K562 (cell line): ENCODE data around the gene RAB40B. TPM values are rescaled to one million over a fixed set of nuclear protein-coding genes. Genes with fewer than 3 reads are reported as not detected.
A peak's percentile ranks its signal among the peaks of the same experiment; 100 is the strongest.

Experiments
- ATAC-seq: fragments of 200-7000 bp; cut with Tn5 transposase; 3 replicates; pipeline ENCODE4 v1.9.1; 2020; ENCODE audit warnings: moderate library complexity
- BruUV-seq: library from RNA; stranded (reverse); fragments of 400-500 nt; replicated peaks from 2 replicates; lab custom pipeline; 2021; lab: Mats Ljungman, UMichigan
- CTCF ChIA-PET: fragments of 300-600 bp; formaldehyde crosslinking; extraction: SDS; loops from one replicate; lab custom pipeline; 2021; ENCODE audit warnings: low intra/inter-chr PET ratio; lab: Yijun Ruan, JAX
- POLR2A ChIA-PET: fragments of 300-600, 350-650 bp; sonication (Branson Sonifier 250); formaldehyde crosslinking; extraction: SDS; loops from one replicate; lab custom pipeline; 2021; ENCODE audit warnings: antibody characterized with exemption, inconsistent platforms; lab: Yijun Ruan, JAX
- DNase-seq, 4 experiments: peaks; one replicate each; pipeline versions ENCODE4 v3.0.0 to v3.0.0-alpha.2; 2011 to 2018; ENCODE audit warnings: low spot score in 3 of 4, mixed read lengths in 3 of 4; ENCODE audit errors: extremely low read depth in 1 of 4
- FAIRE-seq: peaks from 2 replicates; lab custom pipeline; 2011; peaks lifted over from hg19 to GRCh38; lab: Jason Lieb, UNC
- H2AFZ ChIP-seq: 2 replicates; pipeline ENCODE4 v1.6.0; 2011; ENCODE audit warnings: low read depth, low read length, control low read depth, inconsistent platforms
- H3K27ac ChIP-seq: fragments of 200-600 bp; 3 replicates; pipeline ENCODE4 v1.8.0; 2011; ENCODE audit warnings: low read depth, mild to moderate bottlenecking, control low read depth, inconsistent platforms, low read length, moderate library complexity, mixed read lengths; ENCODE audit errors: extremely low read depth
- H3K27me3 ChIP-seq, 2 experiments: fragments of 300-600 bp in 1 of 2; 2 replicates in 1 of 2; 3 replicates in 1 of 2; pipeline versions ENCODE4 v1.6.0 to v1.8.0; 2011; ENCODE audit warnings: inconsistent platforms in 2 of 2, low read length in 2 of 2, mild to moderate bottlenecking in 1 of 2, mixed read lengths in 1 of 2, moderate library complexity in 1 of 2; ENCODE audit not compliant: control insufficient read depth in 2 of 2, insufficient read depth in 2 of 2
- H3K36me3 ChIP-seq: fragments of 300-600 bp; 3 replicates; pipeline ENCODE4 v1.8.0; 2011; ENCODE audit warnings: mild to moderate bottlenecking, low read length, inconsistent platforms; ENCODE audit not compliant: control insufficient read depth, insufficient read depth
- H3K4me1 ChIP-seq, 2 experiments: fragments of 200-600 bp in 1 of 2; replicated peaks in 1 of 2; 2 replicates in 1 of 2; 3 replicates in 1 of 2; pipeline versions ENCODE4 v1.5.1 to v1.8.0; 2011; ENCODE audit warnings: inconsistent platforms in 2 of 2, low read length in 2 of 2, mild to moderate bottlenecking in 1 of 2, mixed read lengths in 1 of 2, moderate library complexity in 1 of 2; ENCODE audit not compliant: control insufficient read depth in 2 of 2, insufficient read depth in 2 of 2
- H3K4me2 ChIP-seq: 2 replicates; pipeline ENCODE4 v1.6.1; 2011; ENCODE audit warnings: low read length, control low read depth, inconsistent platforms, mixed read lengths; ENCODE audit not compliant: insufficient read depth
- H3K4me3 ChIP-seq: fragments of 200-600 bp; sonication (generic), shearing (Covaris generic); 2 replicates; pipeline ENCODE4 v1.5.1; 2016; ENCODE audit warnings: control low read depth, inconsistent platforms
- H3K79me2 ChIP-seq: fragments of 200-600 bp; 3 replicates; pipeline ENCODE4 v1.8.0; 2011; ENCODE audit warnings: low read length, inconsistent platforms; ENCODE audit not compliant: control insufficient read depth, insufficient read depth
- H3K9ac ChIP-seq, 2 experiments: 2 replicates each; pipeline versions ENCODE4 v1.6.0 to v1.6.1; 2011; ENCODE audit warnings: low read depth in 2 of 2, low read length in 2 of 2, control low read depth in 1 of 2, inconsistent platforms in 1 of 2, mild to moderate bottlenecking in 1 of 2, mixed read lengths in 1 of 2; ENCODE audit not compliant: insufficient read depth in 1 of 2
- H3K9me1 ChIP-seq: one replicate; pipeline ENCODE4 v1.6.0; 2011; ENCODE audit warnings: inconsistent platforms, mild to moderate bottlenecking, low read length, moderate library complexity; ENCODE audit not compliant: control insufficient read depth, insufficient read depth
- H3K9me3 ChIP-seq: replicated peaks from 2 replicates; pipeline ENCODE4 v1.5.1; 2011; ENCODE audit warnings: low read depth, low read length, inconsistent platforms; ENCODE audit not compliant: control insufficient read depth, insufficient read depth
- H4K20me1 ChIP-seq: replicated peaks from 2 replicates; pipeline ENCODE4 v1.6.1; 2011; ENCODE audit warnings: low read length, inconsistent platforms, mixed read lengths; ENCODE audit not compliant: control insufficient read depth, insufficient read depth
- MCM3 ChIP-seq: fragments of 450-650 bp; IDR thresholded peaks from 2 replicates; pipeline ENCODE4 v1.6.1; 2016
- POLR2G ChIP-seq: fragments of 200-400 bp; formaldehyde crosslinking; IDR thresholded peaks from 2 replicates; pipeline ENCODE4 v1.6.1; 2017; ENCODE audit warnings: low read depth, mild to moderate bottlenecking, antibody characterized with exemption, low read length, moderate library complexity
- ZNF75A ChIP-seq: fragments of 450-650 bp; formaldehyde crosslinking; IDR thresholded peaks from 2 replicates; pipeline ENCODE4 v1.4.0; 2020; ENCODE audit warnings: mild to moderate bottlenecking
- WGBS: fragments of 100-300 bp; shearing (Covaris generic); methylation state at CpG from one replicate; pipeline ENCODE4 v1.1.6; 2016; ENCODE audit warnings: low coverage, mixed read lengths; ENCODE audit not compliant: insufficient coverage; ENCODE audit errors: missing lambda C conversion rate; 5-methylcytosine and 5-hydroxymethylcytosine counted together
- in situ Hi-C: fragments of 300-500 bp; cut with MboI; formaldehyde crosslinking; loops from 4 replicates; pipeline ENCODE4 v1.15.0; 2018; ENCODE audit warnings: inconsistent platforms, mixed read lengths
- intact Hi-C: fragments of 100-400 bp; cut with micrococcal nuclease; formaldehyde crosslinking; loops from 2 replicates; pipeline ENCODE4 v1.14.2; 2022
- microRNA-seq: library from miRNA; unstranded; fragments of <30 nt; microRNA quantifications from one replicate; pipeline ENCODE4, GENCODE V29; 2018; ENCODE audit warnings: borderline microRNAs expressed
- polyA plus RNA-seq, 8 experiments: library from polyadenylated mRNA; depleted of rRNA in 4 of 8; stranded (reverse) in 5 of 8; unstranded in 3 of 8; fragments of >200 nt; fragmentation: Nextera tagmentation in 2 of 8; fragmentation: Illumina TruSeq in 1 of 8; extraction: Ambion mirVana in 2 of 8; extraction: Trizol in 1 of 8; gene quantifications; 2 replicates each; pipeline versions ENCODE4 v1.2.1 to v1.2.3, GENCODE V29; 2011 to 2014; ENCODE audit warnings: inconsistent platforms in 1 of 8, missing spikeins in 1 of 8
- small RNA-seq: library from RNA; depleted of rRNA; stranded (forward); fragments of <200 nt; gene quantifications from one replicate; pipeline ENCODE3, GENCODE V24; 2014
- total RNA-seq, 7 experiments: library from RNA; depleted of rRNA in 6 of 7; stranded (reverse); fragments of >200 nt in 6 of 7; fragmentation: Illumina TruSeq in 2 of 7; extraction: Trizol in 2 of 7; gene quantifications; 2 replicates each; pipeline versions ENCODE4 v1.2.1 to v1.2.3, GENCODE V29; 2011 to 2021; ENCODE audit warnings: low replicate concordance in 1 of 7

RAB40B gene
- total and polyA plus RNA-seq, 9 of the 15 experiments (the other 6 are each of a cell fraction or from before 2014, with no cell fraction given) = 0.13 to 4.6 (median 1.4) TPM

DNA sequence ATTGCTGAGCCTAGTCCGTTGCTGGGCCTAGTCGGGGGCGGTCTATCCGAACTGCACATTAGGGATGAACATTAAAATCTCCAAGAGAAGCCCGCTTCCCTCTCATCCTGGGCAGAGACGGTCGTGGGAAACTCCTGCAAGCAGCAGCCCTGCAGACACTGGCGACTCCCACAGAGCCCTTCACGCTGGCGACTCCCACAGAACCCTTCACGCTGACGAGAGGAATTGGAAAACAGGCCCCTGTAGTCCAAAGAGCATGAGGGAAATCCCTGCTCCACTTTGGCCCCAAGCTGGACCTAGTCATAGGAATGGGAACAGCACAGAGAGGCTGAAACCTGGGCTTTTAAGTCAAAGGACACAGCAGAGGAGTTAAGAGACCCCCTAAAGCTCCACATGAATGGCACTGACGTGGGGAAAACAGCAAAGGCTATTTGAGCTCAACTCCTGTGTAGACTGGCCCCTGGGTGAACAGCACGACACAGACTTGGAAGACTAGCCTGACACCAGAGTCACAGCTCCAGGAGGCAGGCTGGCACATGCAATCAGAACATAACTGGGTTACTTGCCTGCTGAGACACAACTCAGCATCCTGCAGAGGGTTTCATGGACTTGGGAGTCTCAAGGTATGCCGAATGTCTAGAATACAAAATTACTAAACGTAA lies 92.4 kb downstream of the RAB40B start:
- peaks cover 54% of the 10 kb centered on the region; the same call in 2 of the 3 replicates for H3K36me3 ChIP-seq
- no peak overlapping the region for H2AFZ ChIP-seq
- peaks cover 2 to 7% of the 10 kb centered on the region in 2 experiments for H3K4me1 ChIP-seq
- H3K27ac ChIP-seq = no peak overlapping the region
- no peak for TF ChIP-seq MCM3
- TF ChIP-seq ZNF75A (CRISPR knock-in tag) = peak; percentile 88
- TF ChIP-seq POLR2G = 0 out of 2 replicates have a peak, but pooled peaks have one; percentile 34
- no TSS peak for BruUV-seq
- in situ Hi-C loops (no loop called here), intact Hi-C loops (no loop called here)
- 88% methylated on average over 16 of the region's 16 CpGs for WGBS
- no peaks in the 10 kb centered on the region for H3K79me2 ChIP-seq
- ChIA-PET CTCF (no interaction called here), POLR2A (interaction anchor here (0.8 kb wide), 1 partner anchor 71 kb away, joined by 3 read pairs; no protein-coding TSS in a partner anchor)
- peaks cover 2% of the 10 kb centered on the region; the same call in 1 of the 2 replicates for H3K9me3 ChIP-seq
- no peaks in the 10 kb centered on the region for H4K20me1 ChIP-seq
- no peak for FAIRE-seq
- H3K4me2 ChIP-seq = no peak overlapping the region
- no peak overlapping the region for H3K9ac ChIP-seq
- H3K4me3 ChIP-seq = no peak overlapping the region
- no peak for DNase-seq
- no peak for ATAC-seq
- no peaks in the 10 kb centered on the region for H3K27me3 ChIP-seq
- no peaks in the 10 kb centered on the region for H3K9me1 ChIP-seq

Small RNA genes within 50 kb of the gene (microRNA-seq; reads per million reads assigned to microRNA genes)
- gene MIR4525 = 1.2 reads per million, percentile 13 among the genes with 10 or more reads in this experiment

Small RNA genes within 50 kb of the gene (small RNA-seq; reads per million reads assigned to genes)
- not detected for gene MIR4525

Other genes starting within 250 kb of the RAB40B start
Only the 7 nearest of the 8 such genes appear.
- 132 and 145 TPM in 2 replicates for gene NARF, start 240.0 kb downstream of the RAB40B start, total RNA-seq (2014; rRNA removed)
- gene NARF, start 240.0 kb downstream of the RAB40B start, total RNA-seq (2014; rRNA removed; fragmentation: Illumina TruSeq; extraction: Trizol) = 101 and 104 TPM in 2 replicates
- 84.1 and 89.0 TPM in 2 replicates for gene NARF, start 240.0 kb downstream of the RAB40B start, total RNA-seq (2015; rRNA removed; fragmentation: Illumina TruSeq; extraction: Trizol)
- 272 and 273 TPM in 2 replicates for gene NARF, start 240.0 kb downstream of the RAB40B start, total RNA-seq (2021)
- gene NARF, start 240.0 kb downstream of the RAB40B start, polyA plus RNA-seq (2011; rRNA removed) = 396 and 423 TPM in 2 replicates
- 218 and 257 TPM in 2 replicates for gene NARF, start 240.0 kb downstream of the RAB40B start, polyA plus RNA-seq (2014; fragmentation: Illumina TruSeq; extraction: Trizol)
- 100 to 1,000 TPM in 1 of 2 experiments, 10 to 100 TPM in 1; 60.4 to 114 TPM for gene NARF, start 240.0 kb downstream of the RAB40B start, polyA plus RNA-seq (2014; fragmentation: Nextera tagmentation; extraction: Ambion mirVana)
- 250 and 261 TPM in 2 replicates for gene NARF, start 240.0 kb downstream of the RAB40B start, polyA plus RNA-seq (2014; rRNA removed)
- 41.5 and 56.9 TPM in 2 replicates for gene FOXK2, start 179.0 kb downstream of the RAB40B start, total RNA-seq (2014; rRNA removed)
- gene FOXK2, start 179.0 kb downstream of the RAB40B start, total RNA-seq (2014; rRNA removed; fragmentation: Illumina TruSeq; extraction: Trizol) = 41.2 and 44.1 TPM in 2 replicates
- 52.0 and 52.4 TPM in 2 replicates for gene FOXK2, start 179.0 kb downstream of the RAB40B start, total RNA-seq (2015; rRNA removed; fragmentation: Illumina TruSeq; extraction: Trizol)
- 86.0 and 93.2 TPM in 2 replicates for gene FOXK2, start 179.0 kb downstream of the RAB40B start, total RNA-seq (2021)
- 47.2 and 52.2 TPM in 2 replicates for gene FOXK2, start 179.0 kb downstream of the RAB40B start, polyA plus RNA-seq (2011; rRNA removed)
- gene FOXK2, start 179.0 kb downstream of the RAB40B start, polyA plus RNA-seq (2014; fragmentation: Illumina TruSeq; extraction: Trizol) = 56.1 and 65.8 TPM in 2 replicates
- gene FOXK2, start 179.0 kb downstream of the RAB40B start, polyA plus RNA-seq (2014; fragmentation: Nextera tagmentation; extraction: Ambion mirVana) = 1 to 10 TPM; 3.0 to 4.2 TPM
- gene FOXK2, start 179.0 kb downstream of the RAB40B start, polyA plus RNA-seq (2014; rRNA removed) = 39.6 and 41.9 TPM in 2 replicates
- gene WDR45B, start 50.3 kb downstream of the RAB40B start, total RNA-seq (2014; rRNA removed) = 30.6 and 36.8 TPM in 2 replicates
- gene WDR45B, start 50.3 kb downstream of the RAB40B start, total RNA-seq (2014; rRNA removed; fragmentation: Illumina TruSeq; extraction: Trizol) = 27.9 and 30.0 TPM in 2 replicates
- 35.2 and 35.9 TPM in 2 replicates for gene WDR45B, start 50.3 kb downstream of the RAB40B start, total RNA-seq (2015; rRNA removed; fragmentation: Illumina TruSeq; extraction: Trizol)
- 35.8 and 38.3 TPM in 2 replicates for gene WDR45B, start 50.3 kb downstream of the RAB40B start, total RNA-seq (2021)
- gene WDR45B, start 50.3 kb downstream of the RAB40B start, polyA plus RNA-seq (2011; rRNA removed) = 74.4 and 75.8 TPM in 2 replicates
- gene WDR45B, start 50.3 kb downstream of the RAB40B start, polyA plus RNA-seq (2014; fragmentation: Illumina TruSeq; extraction: Trizol) = 39.2 and 40.0 TPM in 2 replicates
- 1 to 10 TPM in 1 of 2 experiments, under 1 TPM in 1; 0.72 to 1.9 TPM for gene WDR45B, start 50.3 kb downstream of the RAB40B start, polyA plus RNA-seq (2014; fragmentation: Nextera tagmentation; extraction: Ambion mirVana)
- 43.1 and 46.1 TPM in 2 replicates for gene WDR45B, start 50.3 kb downstream of the RAB40B start, polyA plus RNA-seq (2014; rRNA removed)
- 26.2 and 29.8 TPM in 2 replicates for gene FN3KRP, start 18.0 kb upstream of the RAB40B start, total RNA-seq (2014; rRNA removed)
- gene FN3KRP, start 18.0 kb upstream of the RAB40B start, total RNA-seq (2014; rRNA removed; fragmentation: Illumina TruSeq; extraction: Trizol) = 18.0 and 21.1 TPM in 2 replicates
- gene FN3KRP, start 18.0 kb upstream of the RAB40B start, total RNA-seq (2015; rRNA removed; fragmentation: Illumina TruSeq; extraction: Trizol) = 23.5 and 24.9 TPM in 2 replicates
- gene FN3KRP, start 18.0 kb upstream of the RAB40B start, total RNA-seq (2021) = 28.1 and 32.1 TPM in 2 replicates
- gene FN3KRP, start 18.0 kb upstream of the RAB40B start, polyA plus RNA-seq (2011; rRNA removed) = 21.7 and 25.8 TPM in 2 replicates
- 31.0 and 34.7 TPM in 2 replicates for gene FN3KRP, start 18.0 kb upstream of the RAB40B start, polyA plus RNA-seq (2014; fragmentation: Illumina TruSeq; extraction: Trizol)
- gene FN3KRP, start 18.0 kb upstream of the RAB40B start, polyA plus RNA-seq (2014; fragmentation: Nextera tagmentation; extraction: Ambion mirVana) = 1 to 10 TPM; 2.0 to 4.4 TPM
- gene FN3KRP, start 18.0 kb upstream of the RAB40B start, polyA plus RNA-seq (2014; rRNA removed) = 26.1 and 29.1 TPM in 2 replicates
- 6.3 and 6.6 TPM in 2 replicates for gene FN3K, start 36.9 kb upstream of the RAB40B start, total RNA-seq (2014; rRNA removed)
- gene FN3K, start 36.9 kb upstream of the RAB40B start, total RNA-seq (2014; rRNA removed; fragmentation: Illumina TruSeq; extraction: Trizol) = 1.3 and 1.4 TPM in 2 replicates
- 3.6 TPM in 2 replicates for gene FN3K, start 36.9 kb upstream of the RAB40B start, total RNA-seq (2015; rRNA removed; fragmentation: Illumina TruSeq; extraction: Trizol)
- gene FN3K, start 36.9 kb upstream of the RAB40B start, total RNA-seq (2021) = 20.0 and 22.7 TPM in 2 replicates
- 3.8 and 6.1 TPM in 2 replicates for gene FN3K, start 36.9 kb upstream of the RAB40B start, polyA plus RNA-seq (2011; rRNA removed)
- gene FN3K, start 36.9 kb upstream of the RAB40B start, polyA plus RNA-seq (2014; fragmentation: Illumina TruSeq; extraction: Trizol) = 8.6 and 10.6 TPM in 2 replicates
- under 1 TPM; 0.08 to 0.11 TPM for gene FN3K, start 36.9 kb upstream of the RAB40B start, polyA plus RNA-seq (2014; fragmentation: Nextera tagmentation; extraction: Ambion mirVana)
- gene FN3K, start 36.9 kb upstream of the RAB40B start, polyA plus RNA-seq (2014; rRNA removed) = 7.9 and 10.0 TPM in 2 replicates
- gene TBCD, start 53.4 kb upstream of the RAB40B start, total RNA-seq (2014; rRNA removed) = 29.8 and 47.3 TPM in 2 replicates
- 18.7 and 23.6 TPM in 2 replicates for gene TBCD, start 53.4 kb upstream of the RAB40B start, total RNA-seq (2014; rRNA removed; fragmentation: Illumina TruSeq; extraction: Trizol)
- 26.0 and 27.1 TPM in 2 replicates for gene TBCD, start 53.4 kb upstream of the RAB40B start, total RNA-seq (2015; rRNA removed; fragmentation: Illumina TruSeq; extraction: Trizol)
- 98.3 and 98.5 TPM in 2 replicates for gene TBCD, start 53.4 kb upstream of the RAB40B start, total RNA-seq (2021)
- gene TBCD, start 53.4 kb upstream of the RAB40B start, polyA plus RNA-seq (2011; rRNA removed) = 28.0 and 45.4 TPM in 2 replicates
- 36.5 and 40.9 TPM in 2 replicates for gene TBCD, start 53.4 kb upstream of the RAB40B start, polyA plus RNA-seq (2014; fragmentation: Illumina TruSeq; extraction: Trizol)
- 10 to 100 TPM in 1 of 2 experiments, 1 to 10 TPM in 1; 8.9 to 20.2 TPM for gene TBCD, start 53.4 kb upstream of the RAB40B start, polyA plus RNA-seq (2014; fragmentation: Nextera tagmentation; extraction: Ambion mirVana)
- 42.3 and 50.3 TPM in 2 replicates for gene TBCD, start 53.4 kb upstream of the RAB40B start, polyA plus RNA-seq (2014; rRNA removed)
- not detected in 2 replicates for gene ZNF750, start 141.3 kb upstream of the RAB40B start, total RNA-seq (2014; rRNA removed)
- not detected in 2 replicates for gene ZNF750, start 141.3 kb upstream of the RAB40B start, total RNA-seq (2014; rRNA removed; fragmentation: Illumina TruSeq; extraction: Trizol)
- gene ZNF750, start 141.3 kb upstream of the RAB40B start, total RNA-seq (2015; rRNA removed; fragmentation: Illumina TruSeq; extraction: Trizol) = not detected in 2 replicates
- gene ZNF750, start 141.3 kb upstream of the RAB40B start, total RNA-seq (2021) = not detected in 2 replicates
- gene ZNF750, start 141.3 kb upstream of the RAB40B start, polyA plus RNA-seq (2011; rRNA removed) = not detected in 2 replicates
- not detected in 2 replicates for gene ZNF750, start 141.3 kb upstream of the RAB40B start, polyA plus RNA-seq (2014; fragmentation: Illumina TruSeq; extraction: Trizol)
- gene ZNF750, start 141.3 kb upstream of the RAB40B start, polyA plus RNA-seq (2014; fragmentation: Nextera tagmentation; extraction: Ambion mirVana) = not detected
- not detected in 2 replicates for gene ZNF750, start 141.3 kb upstream of the RAB40B start, polyA plus RNA-seq (2014; rRNA removed)